Liver (tissue), 9 donors: ENCODE measurements around the gene TINAG. TPM values are rescaled to one million over a fixed set of nuclear protein-coding genes. Genes with fewer than 3 reads are reported as not detected.
"Not testable (repeated sequence)": the region's sequence is repeated elsewhere in the genome, so short reads cannot be mapped to it uniquely, and the experiment has no call there.

Experiments
- DNase-seq: peaks from one replicate; pipeline ENCODE4 v3.0.0-alpha.2; 2017; ENCODE audit warnings: low spot score
- H3K27ac ChIP-seq, 2 donors: one replicate each; pipeline ENCODE4 v1.7.0; 2013; ENCODE audit warnings: inconsistent platforms in 2 of 2, low read length in 2 of 2, control low read depth in 1 of 2, low read depth in 1 of 2, mild to moderate bottlenecking in 1 of 2
- H3K27me3 ChIP-seq, 4 donors: one replicate each; pipeline versions ENCODE4 v1.6.1 to v1.7.0; 2013; ENCODE audit warnings: low read length in 3 of 4, inconsistent platforms in 1 of 4, mild to moderate bottlenecking in 1 of 4, moderate library complexity in 1 of 4; ENCODE audit not compliant: control insufficient read depth in 4 of 4, insufficient read depth in 4 of 4
- H3K36me3 ChIP-seq, 4 donors: one replicate each; pipeline versions ENCODE4 v1.6.1 to v1.7.0; 2013; ENCODE audit warnings: low read length in 3 of 4, mild to moderate bottlenecking in 3 of 4, low read depth in 1 of 4, moderate library complexity in 1 of 4; ENCODE audit not compliant: control insufficient read depth in 4 of 4, insufficient read depth in 3 of 4
- H3K4me1 ChIP-seq, 4 donors: one replicate each; pipeline versions ENCODE4 v1.6.1 to v1.7.0; 2013; ENCODE audit warnings: low read length in 3 of 4, mild to moderate bottlenecking in 3 of 4, moderate library complexity in 1 of 4; ENCODE audit not compliant: control insufficient read depth in 4 of 4, insufficient read depth in 4 of 4
- H3K4me3 ChIP-seq, 3 donors: one replicate each; pipeline versions ENCODE4 v1.6.1 to v1.7.0; 2013; ENCODE audit warnings: low read length in 3 of 3, control low read depth in 1 of 3, low read depth in 1 of 3, mild to moderate bottlenecking in 1 of 3
- H3K9ac ChIP-seq, 2 donors: one replicate each; pipeline ENCODE4 v1.7.0; 2013; ENCODE audit warnings: low read length in 2 of 2, mild to moderate bottlenecking in 2 of 2, moderate library complexity in 2 of 2, control low read depth in 1 of 2, low read depth in 1 of 2
- H3K9me3 ChIP-seq, 4 donors: one replicate each; pipeline versions ENCODE4 v1.6.1 to v1.7.0; 2013; ENCODE audit warnings: low read length in 3 of 4; ENCODE audit not compliant: control insufficient read depth in 4 of 4
- ATF3 ChIP-seq: IDR thresholded peaks from 2 replicates; pipeline ENCODE4 v1.6.1; 2016; ENCODE audit warnings: antibody characterized with exemption
- FOXA2 ChIP-seq: IDR thresholded peaks from 2 replicates; pipeline ENCODE4 v1.6.1; 2016; ENCODE audit warnings: antibody characterized with exemption
- GABPA ChIP-seq, 2 donors: IDR thresholded peaks in 1 of 2; conservative IDR thresholded peaks in 1 of 2; 2 replicates each; pipeline ENCODE4 v1.6.1; 2016; ENCODE audit warnings: antibody characterized with exemption in 2 of 2, mild to moderate bottlenecking in 1 of 2, moderate library complexity in 1 of 2
- HNF4G ChIP-seq: IDR thresholded peaks from 2 replicates; pipeline ENCODE4 v1.6.1; 2016; ENCODE audit warnings: antibody characterized with exemption
- JUND ChIP-seq, 2 donors: IDR thresholded peaks; 2 replicates each; pipeline ENCODE4 v1.6.1; 2016; ENCODE audit warnings: antibody characterized with exemption in 2 of 2
- NR2F2 ChIP-seq: IDR thresholded peaks from 2 replicates; pipeline ENCODE4 v1.6.1; 2016; ENCODE audit warnings: antibody characterized with exemption
- RAD21 ChIP-seq, 2 donors: IDR thresholded peaks; 2 replicates each; pipeline ENCODE4 v1.6.1; 2016; ENCODE audit warnings: antibody characterized with exemption in 2 of 2, mild to moderate bottlenecking in 2 of 2
- RXRA ChIP-seq, 2 donors: IDR thresholded peaks; 2 replicates each; pipeline ENCODE4 v1.6.1; 2017 to 2018; ENCODE audit warnings: antibody characterized with exemption in 2 of 2, mild to moderate bottlenecking in 1 of 2
- SP1 ChIP-seq: IDR thresholded peaks from 2 replicates; pipeline ENCODE4 v1.6.1; 2018; ENCODE audit warnings: antibody characterized with exemption, mild to moderate bottlenecking
- ZBTB33 ChIP-seq: IDR thresholded peaks from 2 replicates; pipeline ENCODE4 v1.6.1; 2016; ENCODE audit warnings: antibody characterized with exemption
- WGBS: extraction: QIAGEN DNeasy Blood & Tissue Kit; methylation state at CpG from one replicate; pipeline ENCODE4 v1.1.7; 2013; 5-methylcytosine and 5-hydroxymethylcytosine counted together
- polyA plus RNA-seq, 2 donors: library from polyadenylated mRNA; stranded (reverse) in 1 of 2; unstranded in 1 of 2; fragments of 200-250 nt in 1 of 2; fragments of >200 nt in 1 of 2; fragmentation: Nextera tagmentation in 1 of 2; extraction: Ambion mirVana in 1 of 2; gene quantifications; one replicate each; pipeline versions ENCODE4 v1.2.1 to v1.2.3, GENCODE V29; 2013 to 2015
- total RNA-seq, 2 donors: library from RNA; depleted of rRNA; stranded (reverse); fragments of >200 nt; gene quantifications; one replicate each; pipeline ENCODE4 v1.2.3, GENCODE V29; 2014
- TF ChIP-seq, protein P1 (sequence below): IDR thresholded peaks from 2 replicates; pipeline ENCODE4 v1.6.1; 2016; ENCODE audit warnings: antibody characterized with exemption
- TF ChIP-seq, protein P2 (sequence below): fragments of 150-350 bp; IDR thresholded peaks from 2 replicates; pipeline ENCODE4 v1.5.1; 2017; ENCODE audit warnings: improper control_type of control experiment, low read depth, low read length; ENCODE audit not compliant: missing input control
- donor health status: healthy.
- donor health status: healthy.
- donor health status: healthy.
- donor health status: healthy.
- donor health status: healthy.

Gene TINAG
- total and polyA plus RNA-seq, 4 donors = not detected

GRCh38 chr6:54331571-54331970, 23.3 kb downstream of the TINAG start:
- not testable (repeated sequence) for H3K27me3 ChIP-seq, H3K4me1 ChIP-seq, H3K4me3 ChIP-seq, H3K9me3 ChIP-seq, H3K9ac ChIP-seq, H3K27ac ChIP-seq, DNase-seq, H3K36me3 ChIP-seq
- WGBS = 57% methylated on average over 2 of the region's 2 CpGs

- 70% methylated on average over 2 of the region's 2 CpGs for WGBS
- no peaks in the 10 kb centered on the region for H3K36me3 ChIP-seq
- no peak for TF ChIP-seq NR2F2
- TF ChIP-seq RAD21 (IDR thresholded peaks at IDR 0.05) = no peak
- no peak for TF ChIP-seq HNF4G
- TF ChIP-seq SP1 = no peak
Measured at GRCh38 chr6:54335871-54336270, 27.6 kb downstream of the TINAG start.

GRCh38 chr6:54353975-54354374, 45.7 kb downstream of the TINAG start:
- no peak for DNase-seq
- Histone ChIP-seq H3K4me3 (no peak overlapping the region), H3K9ac (no peak overlapping the region), H3K4me1 (no peaks in the 10 kb centered on the region), H3K27me3 (no peaks in the 10 kb centered on the region), H3K9me3 (no peaks in the 10 kb centered on the region), H3K27ac (no peak overlapping the region), H3K36me3 (no peaks in the 10 kb centered on the region)
- no peak for TF ChIP-seq HNF4G
- no peak for TF ChIP-seq SP1
- TF ChIP-seq RXRA (IDR thresholded peaks at IDR 0.05) = no peak
- no peak for TF ChIP-seq GABPA (IDR thresholded peaks at IDR 0.05 in 1 of 2, conservative IDR thresholded peaks at IDR 0.05 in 1 of 2)
- TF ChIP-seq JUND (IDR thresholded peaks at IDR 0.05) = no peak
- TF ChIP-seq ATF3 = no peak
- TF ChIP-seq, protein P1, sequence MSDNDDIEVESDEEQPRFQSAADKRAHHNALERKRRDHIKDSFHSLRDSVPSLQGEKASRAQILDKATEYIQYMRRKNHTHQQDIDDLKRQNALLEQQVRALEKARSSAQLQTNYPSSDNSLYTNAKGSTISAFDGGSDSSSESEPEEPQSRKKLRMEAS = no peak
- no peak for TF ChIP-seq ZBTB33
- no peak for TF ChIP-seq NR2F2
- no peak for TF ChIP-seq RAD21 (IDR thresholded peaks at IDR 0.05)
- no peak for TF ChIP-seq FOXA2
- TF ChIP-seq, protein P2, sequence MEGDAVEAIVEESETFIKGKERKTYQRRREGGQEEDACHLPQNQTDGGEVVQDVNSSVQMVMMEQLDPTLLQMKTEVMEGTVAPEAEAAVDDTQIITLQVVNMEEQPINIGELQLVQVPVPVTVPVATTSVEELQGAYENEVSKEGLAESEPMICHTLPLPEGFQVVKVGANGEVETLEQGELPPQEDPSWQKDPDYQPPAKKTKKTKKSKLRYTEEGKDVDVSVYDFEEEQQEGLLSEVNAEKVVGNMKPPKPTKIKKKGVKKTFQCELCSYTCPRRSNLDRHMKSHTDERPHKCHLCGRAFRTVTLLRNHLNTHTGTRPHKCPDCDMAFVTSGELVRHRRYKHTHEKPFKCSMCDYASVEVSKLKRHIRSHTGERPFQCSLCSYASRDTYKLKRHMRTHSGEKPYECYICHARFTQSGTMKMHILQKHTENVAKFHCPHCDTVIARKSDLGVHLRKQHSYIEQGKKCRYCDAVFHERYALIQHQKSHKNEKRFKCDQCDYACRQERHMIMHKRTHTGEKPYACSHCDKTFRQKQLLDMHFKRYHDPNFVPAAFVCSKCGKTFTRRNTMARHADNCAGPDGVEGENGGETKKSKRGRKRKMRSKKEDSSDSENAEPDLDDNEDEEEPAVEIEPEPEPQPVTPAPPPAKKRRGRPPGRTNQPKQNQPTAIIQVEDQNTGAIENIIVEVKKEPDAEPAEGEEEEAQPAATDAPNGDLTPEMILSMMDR = no peak
- 90% methylated on average over 2 of the region's 2 CpGs for WGBS

More at GRCh38 chr6:54335871-54336270, 27.6 kb downstream of the TINAG start:
- no peak for DNase-seq
- Histone ChIP-seq H3K4me3 (no peak overlapping the region), H3K9ac (no peak overlapping the region), H3K4me1 (no peaks in the 10 kb centered on the region), H3K27me3 (no peaks in the 10 kb centered on the region), H3K27ac (no peak overlapping the region), H3K9me3 (no peaks in the 10 kb centered on the region)
